ENCODE data around the gene H6PD. TPM values are rescaled to one million over a fixed set of nuclear protein-coding genes. Genes with fewer than 3 reads are reported as not detected.

The H6PD gene
- total RNA-seq, 1 donor from 2014 or later, result 28.9 TPM

Other genes starting within 250 kb of the H6PD start
- gene SLC2A7, start 208.4 kb upstream of the H6PD start, total RNA-seq, result not detected
- gene SLC2A5, start 165.1 kb upstream of the H6PD start, total RNA-seq, result 1.5 TPM
- 23.0 TPM for gene GPR157, start 105.7 kb upstream of the H6PD start, total RNA-seq
- gene SPSB1, start 58.1 kb downstream of the H6PD start, total RNA-seq, result 12.9 TPM

Measured in cardiac septum (tissue), 1 donor.